GM23248 (cell line): ENCODE measurements around the gene TRIP6.

Experiments
- EZH2 ChIP-seq: fragments of 200-600 bp; sonication (generic); IDR thresholded peaks from 2 replicates; pipeline ENCODE4 v1.6.1; 2018; ENCODE audit warnings: antibody characterized with exemption, mild to moderate bottlenecking; ENCODE audit not compliant: insufficient read depth, poor library complexity, severe bottlenecking
- EZH2phosphoT487 ChIP-seq: fragments of 200-600 bp; sonication (generic); IDR thresholded peaks from 2 replicates; pipeline ENCODE4 v1.6.1; 2018; ENCODE audit warnings: antibody characterized with exemption, moderate library complexity, mild to moderate bottlenecking, low read depth; ENCODE audit not compliant: insufficient read depth

DNA sequence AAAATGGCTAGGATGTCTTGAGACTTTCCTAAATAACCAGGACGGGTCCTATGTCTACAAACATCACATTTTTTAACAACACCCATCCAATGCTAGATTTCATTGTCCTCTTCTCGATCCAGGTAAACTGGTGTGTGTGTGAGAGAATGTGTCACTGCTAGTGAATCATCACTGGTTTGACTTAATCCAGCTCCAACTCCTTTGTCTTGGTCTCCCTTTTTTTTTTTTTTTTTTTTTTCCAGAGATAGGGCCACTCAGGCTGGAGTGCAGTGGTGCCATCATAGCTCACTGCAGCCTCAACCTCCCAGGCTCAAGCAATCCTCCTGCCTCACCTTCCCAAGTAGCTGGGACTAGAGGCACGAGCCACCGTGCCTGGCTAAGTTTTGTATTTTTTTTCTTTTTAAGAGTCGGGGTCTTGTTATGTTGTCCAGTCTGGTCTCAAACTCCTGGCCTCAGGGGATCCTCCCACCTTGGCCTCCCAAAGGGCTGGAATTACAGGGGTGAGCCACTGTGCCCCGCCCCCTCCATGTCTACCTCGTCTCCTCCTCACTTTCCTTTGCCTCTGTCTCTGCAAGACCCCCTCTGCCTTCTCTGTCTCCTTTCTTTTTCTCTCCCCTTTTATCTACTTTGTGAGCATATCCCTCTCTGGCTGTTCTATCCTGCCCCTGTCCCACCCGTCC lies 24.5 kb downstream of the TRIP6 start:
- TF ChIP-seq EZH2 (no peak), EZH2phosphoT487 (no peak)
